ENCODE data around the gene GARIN3.

DNA sequence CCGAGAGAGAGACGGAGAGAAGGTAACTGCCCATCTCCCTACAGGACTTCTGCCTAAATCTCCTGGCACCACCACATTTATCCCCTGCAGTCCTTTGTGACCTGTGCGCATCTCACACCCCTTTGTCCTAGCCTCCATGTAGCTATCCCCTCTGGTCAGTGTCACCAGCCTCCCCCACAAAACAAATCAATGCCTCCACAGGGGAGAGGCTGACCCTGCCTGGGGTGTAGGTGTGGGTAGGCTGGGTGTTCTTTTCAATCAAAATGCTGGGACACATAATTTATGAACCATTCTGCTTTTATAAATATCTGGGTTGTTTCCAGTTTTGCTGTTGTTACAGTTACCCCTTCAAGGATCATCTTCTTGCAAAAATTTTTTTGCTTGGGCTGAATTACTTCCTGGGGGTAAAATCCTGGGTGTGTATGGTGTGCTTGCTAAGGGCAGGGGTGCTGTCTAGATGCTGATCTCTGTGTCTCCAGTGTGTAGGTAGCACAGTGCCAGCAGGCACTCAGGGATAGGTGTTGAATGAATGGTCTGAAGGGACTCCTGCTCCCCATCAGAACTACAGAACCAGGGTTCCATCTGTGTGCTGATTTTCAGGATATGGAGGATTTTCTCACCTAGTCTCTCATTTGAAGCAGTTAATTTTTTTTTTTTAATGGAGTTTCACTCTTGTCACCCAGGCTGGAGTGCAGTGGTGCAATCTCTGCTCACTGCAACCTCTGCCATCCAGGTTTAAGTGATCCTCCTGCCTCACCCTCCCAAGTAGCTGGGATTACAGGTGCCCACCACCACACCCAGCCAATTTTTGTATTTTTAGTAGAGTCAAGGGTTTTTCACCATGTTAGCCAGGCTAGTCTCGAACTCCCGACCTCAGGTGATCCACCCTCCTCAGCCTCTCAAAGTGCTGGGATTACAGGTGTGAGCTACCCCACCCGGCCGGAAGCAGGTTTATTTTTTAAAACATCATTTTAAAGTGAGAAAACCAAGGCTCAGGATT, at the start of gene GARIN3:
- no peak for TF ChIP-seq POLR2AphosphoS5 (IDR thresholded peaks at IDR 0.05; ENCODE audit: borderline replicate concordance, low read depth, low read length)
- TF ChIP-seq EZH2 (IDR thresholded peaks at IDR 0.05) = no peak
- no peak for TF ChIP-seq FOXP2 (optimal IDR thresholded peaks at IDR 0.05; ENCODE audit: control extremely low read depth, extremely low read length, insufficient read depth)

All from SK-N-MC (cell line).